Measurements from ENCODE around the gene BPHL. TPM values are rescaled to one million over a fixed set of nuclear protein-coding genes. Genes with fewer than 3 reads are reported as not detected.

Gene BPHL
- total RNA-seq, 1 experiment from 2014 or later, result 29.5 TPM

DNA sequence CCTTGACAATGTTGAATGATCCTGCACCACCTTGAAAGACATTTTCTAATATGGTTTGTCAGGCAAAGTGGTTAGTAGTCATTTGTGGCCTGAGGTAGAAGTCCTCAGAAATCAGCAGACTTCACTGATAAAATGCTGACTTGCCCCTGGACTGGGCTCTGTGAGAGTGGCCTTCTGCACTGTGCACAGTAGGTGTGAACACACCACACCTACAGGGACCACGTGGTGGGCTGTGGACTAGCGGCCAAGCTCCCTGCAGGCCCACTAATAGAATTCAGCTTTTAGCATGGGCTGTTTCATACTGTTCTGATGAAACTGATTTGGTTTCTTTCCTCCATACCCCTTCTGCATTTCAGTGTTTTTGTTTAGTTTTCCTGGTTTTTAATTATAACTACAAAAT, 7.3 kb downstream of the BPHL start:
- H3K36me3 ChIP-seq (ENCODE audit: control insufficient read depth, insufficient read depth, low read length), result peaks cover 3% of the 10 kb centered on the region
- H3K4me1 ChIP-seq, result peaks cover under 1% of the 10 kb centered on the region; the same call in 1 of the 2 replicates
- ChIA-PET CTCF (no interaction called here), POLR2A (no interaction called here)
- Mint-ChIP-seq H3K27me3 (ENCODE audit: insufficient read depth, unreplicated experiment) (no peaks in the 10 kb centered on the region), H3K27ac (ENCODE audit: unreplicated experiment) (no peak overlapping the region), H3K9me3 (ENCODE audit: unreplicated experiment) (no peaks in the 10 kb centered on the region), H3K4me3 (ENCODE audit: unreplicated experiment) (no peak overlapping the region), H3K4me1 (ENCODE audit: low read depth, unreplicated experiment) (no peaks in the 10 kb centered on the region), H3K36me3 (ENCODE audit: insufficient read depth, unreplicated experiment) (peaks cover 4% of the 10 kb centered on the region)
- no TSS peak for BruUV-seq (replicated peaks)
- TF ChIP-seq CTCF (IDR thresholded peaks at IDR 0.05; ENCODE audit: insufficient read depth in 1 of 2, low read depth in 1 of 2, low read length in 1 of 2, severe bottlenecking in 1 of 2, unreplicated experiment in 1 of 2), result no peak
- H3K9me3 ChIP-seq, result no peaks in the 10 kb centered on the region
- no peak overlapping the region for H3K4me3 ChIP-seq (ENCODE audit: low read depth, low read length)
- intact Hi-C loops (cut with micrococcal nuclease; ENCODE audit: unreplicated experiment), result loop anchor here (1.0 to 5.0 kb wide), 4 partner anchors 37 to 125 kb away; no protein-coding TSS in a partner anchor
- no peaks in the 10 kb centered on the region for H3K27me3 ChIP-seq (replicated peaks; ENCODE audit: control insufficient read depth, insufficient read depth, low read length)
- DNase-seq, result no peak

GRCh38 chr6:3128356-3129108, 10.0 kb downstream of the BPHL start:
- CTCF ChIA-PET, result no interaction called here
- DNase-seq, result no peak
- Histone ChIP-seq H3K36me3 (ENCODE audit: control insufficient read depth, insufficient read depth, low read length) (peaks cover 5% of the 10 kb centered on the region), H3K4me1 (no peaks in the 10 kb centered on the region), H3K4me3 (ENCODE audit: low read depth, low read length) (no peak overlapping the region), H3K27me3 (replicated peaks; ENCODE audit: control insufficient read depth, insufficient read depth, low read length) (no peaks in the 10 kb centered on the region), H3K9me3 (no peaks in the 10 kb centered on the region)
- intact Hi-C loops (cut with micrococcal nuclease; ENCODE audit: unreplicated experiment), result loop anchor here (5.0 kb wide), 1 partner anchor 109 kb away; no protein-coding TSS in a partner anchor
- no peak for TF ChIP-seq CTCF (IDR thresholded peaks at IDR 0.05; ENCODE audit: insufficient read depth in 1 of 2, low read depth in 1 of 2, low read length in 1 of 2, severe bottlenecking in 1 of 2, unreplicated experiment in 1 of 2)
- Mint-ChIP-seq H3K4me3 (ENCODE audit: unreplicated experiment) (no peak overlapping the region), H3K36me3 (ENCODE audit: insufficient read depth, unreplicated experiment) (peaks cover 11% of the 10 kb centered on the region), H3K9me3 (ENCODE audit: unreplicated experiment) (no peaks in the 10 kb centered on the region), H3K4me1 (ENCODE audit: low read depth, unreplicated experiment) (no peaks in the 10 kb centered on the region), H3K27me3 (ENCODE audit: insufficient read depth, unreplicated experiment) (no peaks in the 10 kb centered on the region), H3K27ac (ENCODE audit: unreplicated experiment) (no peak overlapping the region)
- POLR2A ChIA-PET, result no interaction called here
- BruUV-seq (replicated peaks), result no TSS peak

DNA sequence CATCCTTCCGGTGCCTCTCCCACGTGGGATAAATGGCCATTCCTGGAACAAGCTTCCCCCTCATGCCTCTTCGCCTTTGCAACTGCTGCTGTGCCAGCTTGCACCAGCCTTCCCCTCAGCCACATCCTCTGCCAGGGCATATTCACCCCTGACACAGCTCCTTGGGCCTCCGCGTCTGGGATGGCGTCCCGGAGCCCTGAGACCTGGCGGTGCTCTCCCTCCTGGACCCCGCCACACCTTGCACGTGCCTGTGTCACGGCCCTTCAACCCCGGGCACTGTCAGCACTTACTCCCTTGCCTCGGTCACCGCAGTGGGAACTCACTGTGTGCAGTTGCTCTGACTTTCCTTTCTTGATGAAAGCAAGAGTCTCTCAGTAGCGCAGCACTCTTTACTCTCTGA, 13.2 kb downstream of the BPHL start:
- peaks cover 21% of the 10 kb centered on the region for H3K4me1 ChIP-seq
- CTCF ChIA-PET, result no interaction called here
- no peak for TF ChIP-seq CTCF (IDR thresholded peaks at IDR 0.05; ENCODE audit: insufficient read depth in 1 of 2, low read depth in 1 of 2, low read length in 1 of 2, severe bottlenecking in 1 of 2, unreplicated experiment in 1 of 2)
- H3K27me3 ChIP-seq (replicated peaks; ENCODE audit: control insufficient read depth, insufficient read depth, low read length), result no peaks in the 10 kb centered on the region
- intact Hi-C loops (cut with micrococcal nuclease; ENCODE audit: unreplicated experiment), result no loop called here
- POLR2A ChIA-PET, result no interaction called here
- no peak for DNase-seq
- H3K9me3 Mint-ChIP-seq (ENCODE audit: unreplicated experiment), result no peaks in the 10 kb centered on the region
- H3K4me1 Mint-ChIP-seq (ENCODE audit: low read depth, unreplicated experiment), result peaks cover 17% of the 10 kb centered on the region
- no TSS peak for BruUV-seq (replicated peaks)
- H3K27me3 Mint-ChIP-seq (ENCODE audit: insufficient read depth, unreplicated experiment), result no peaks in the 10 kb centered on the region
- no peak overlapping the region for H3K4me3 ChIP-seq (ENCODE audit: low read depth, low read length)
- no peak overlapping the region for H3K27ac Mint-ChIP-seq (ENCODE audit: unreplicated experiment)
- H3K36me3 Mint-ChIP-seq (ENCODE audit: insufficient read depth, unreplicated experiment), result peaks cover 20% of the 10 kb centered on the region
- H3K9me3 ChIP-seq, result no peaks in the 10 kb centered on the region
- H3K4me3 Mint-ChIP-seq (ENCODE audit: unreplicated experiment), result no peak overlapping the region
- peaks cover 6% of the 10 kb centered on the region for H3K36me3 ChIP-seq (ENCODE audit: control insufficient read depth, insufficient read depth, low read length)
